ENCODE measurements around the gene SGMS1. TPM values are rescaled to one million over a fixed set of nuclear protein-coding genes. Genes with fewer than 3 reads are reported as not detected.

Gene SGMS1
- total RNA-seq, 1 experiment from 2014 or later: 20.4 TPM

DNA sequence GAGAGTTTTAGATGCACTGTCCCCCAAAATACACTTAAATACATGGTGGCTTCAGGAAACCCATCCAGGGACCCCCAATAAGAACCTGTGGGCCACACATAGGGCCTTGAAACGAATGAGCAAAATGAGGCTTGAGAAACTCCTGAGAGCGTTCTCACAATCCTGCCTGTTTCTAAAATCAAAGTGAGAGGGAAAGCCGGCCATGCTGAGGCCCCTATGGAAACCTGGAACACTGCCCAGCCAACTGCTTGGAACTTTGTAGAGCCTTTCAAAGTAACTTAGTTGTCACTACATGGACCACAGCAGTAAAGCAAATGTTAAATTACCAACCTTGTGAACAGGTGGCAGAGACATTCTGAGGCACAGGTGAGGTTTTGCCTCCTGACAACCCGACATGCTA is 13.4 kb downstream of the SGMS1 start:
- H3K79me1 ChIP-seq (ENCODE audit: insufficient read depth, low read depth, low read length, poor library complexity, severe bottlenecking): no peaks in the 10 kb centered on the region
- H3K4me2 ChIP-seq (ENCODE audit: insufficient read depth, insufficient read length, low read length): no peak overlapping the region
- H3K36me3 Mint-ChIP-seq (ENCODE audit: insufficient read depth in 1 of 3, low read depth in 3 of 3): no peaks in the 10 kb centered on the region
- no peak for DNase-seq
- no peaks in the 10 kb centered on the region for H3K23me2 ChIP-seq (ENCODE audit: insufficient read length, low read depth, low read length, poor library complexity, severe bottlenecking)
- no peak overlapping the region for H3K9ac ChIP-seq (ENCODE audit: extremely low read depth, insufficient read length, low read length)
- H3K9me3 ChIP-seq (ENCODE audit: control insufficient read depth, low read depth, low read length): no peaks in the 10 kb centered on the region
- H3K27me3 Mint-ChIP-seq (ENCODE audit: low read depth): no peaks in the 10 kb centered on the region; the same call in 1 of the 2 replicates
- no peak overlapping the region for H3K14ac ChIP-seq (ENCODE audit: insufficient read depth, low read length)
- no peak overlapping the region for H2AFZ ChIP-seq (ENCODE audit: low read length)
- no peak overlapping the region for H2BK15ac ChIP-seq (ENCODE audit: low read depth, low read length)
- H4K20me1 ChIP-seq (ENCODE audit: control insufficient read depth, insufficient read depth, insufficient read length): no peaks in the 10 kb centered on the region
- no peak overlapping the region for H2BK5ac ChIP-seq (ENCODE audit: insufficient read length, low read length)
- H3K9me3 Mint-ChIP-seq: no peaks in the 10 kb centered on the region
- H3K27me3 ChIP-seq (ENCODE audit: insufficient read depth, low read length): no peaks in the 10 kb centered on the region
- peaks cover 6% of the 10 kb centered on the region; the same call in 1 of the 2 replicates for H3K79me2 ChIP-seq (ENCODE audit: insufficient read depth, low read length)
- no peak overlapping the region for H2BK12ac ChIP-seq (ENCODE audit: insufficient read length, low read depth, low read length)
- H4K91ac ChIP-seq (ENCODE audit: insufficient read length, low read depth, low read length): no peak overlapping the region
- H3K23ac ChIP-seq (ENCODE audit: insufficient read length, low read depth, low read length): no peak overlapping the region
- peaks cover 39 to 49% of the 10 kb centered on the region in 2 experiments for H3K4me1 Mint-ChIP-seq
- H3K4ac ChIP-seq (ENCODE audit: low read depth, low read length): no peak overlapping the region
- H2BK120ac ChIP-seq (ENCODE audit: low read depth, low read length, poor library complexity, severe bottlenecking): no peak overlapping the region
- H3K18ac ChIP-seq (ENCODE audit: insufficient read length, low read depth, low read length): no peak overlapping the region
- H2BK20ac ChIP-seq (ENCODE audit: low read depth, low read length, poor library complexity, severe bottlenecking): no peak overlapping the region
- no peak overlapping the region for H4K8ac ChIP-seq (replicated peaks; ENCODE audit: insufficient read length, low read depth, low read length)
- TF ChIP-seq, protein P1, sequence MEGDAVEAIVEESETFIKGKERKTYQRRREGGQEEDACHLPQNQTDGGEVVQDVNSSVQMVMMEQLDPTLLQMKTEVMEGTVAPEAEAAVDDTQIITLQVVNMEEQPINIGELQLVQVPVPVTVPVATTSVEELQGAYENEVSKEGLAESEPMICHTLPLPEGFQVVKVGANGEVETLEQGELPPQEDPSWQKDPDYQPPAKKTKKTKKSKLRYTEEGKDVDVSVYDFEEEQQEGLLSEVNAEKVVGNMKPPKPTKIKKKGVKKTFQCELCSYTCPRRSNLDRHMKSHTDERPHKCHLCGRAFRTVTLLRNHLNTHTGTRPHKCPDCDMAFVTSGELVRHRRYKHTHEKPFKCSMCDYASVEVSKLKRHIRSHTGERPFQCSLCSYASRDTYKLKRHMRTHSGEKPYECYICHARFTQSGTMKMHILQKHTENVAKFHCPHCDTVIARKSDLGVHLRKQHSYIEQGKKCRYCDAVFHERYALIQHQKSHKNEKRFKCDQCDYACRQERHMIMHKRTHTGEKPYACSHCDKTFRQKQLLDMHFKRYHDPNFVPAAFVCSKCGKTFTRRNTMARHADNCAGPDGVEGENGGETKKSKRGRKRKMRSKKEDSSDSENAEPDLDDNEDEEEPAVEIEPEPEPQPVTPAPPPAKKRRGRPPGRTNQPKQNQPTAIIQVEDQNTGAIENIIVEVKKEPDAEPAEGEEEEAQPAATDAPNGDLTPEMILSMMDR (conservative IDR thresholded peaks at IDR 0.05): no peak
- no peak overlapping the region for H3K4me3 Mint-ChIP-seq
- H4K5ac ChIP-seq (ENCODE audit: insufficient read length, low read depth, low read length): no peak overlapping the region
- peaks cover 9% of the 10 kb centered on the region; the same call in 1 of the 2 replicates for H3K4me1 ChIP-seq (ENCODE audit: insufficient read depth, low read length)
- H3T11ph ChIP-seq (ENCODE audit: low read length): no peak overlapping the region
- H2AK5ac ChIP-seq (ENCODE audit: insufficient read length, low read length): no peak overlapping the region
- H3K27ac Mint-ChIP-seq: no peak overlapping the region
- H3K56ac ChIP-seq (ENCODE audit: insufficient read length, low read depth, low read length): no peak overlapping the region
- no CpG with 5 or more reads among the region's 4 CpGs for WGBS (ENCODE audit: extremely low coverage, insufficient read length, low lambda C conversion rate)
- H3K27ac ChIP-seq (ENCODE audit: insufficient read length, low read depth, low read length): no peak overlapping the region
